Measurements from ENCODE around the gene C2orf76. TPM values are rescaled to one million over a fixed set of nuclear protein-coding genes. Genes with fewer than 3 reads are reported as not detected.

C2orf76 gene
- total and polyA plus RNA-seq, 2 experiments from 2014 or later: 16.6 to 17.6 TPM

- no peaks in the 10 kb centered on the region for H3K9me3 ChIP-seq (ENCODE audit: low read depth)
- no peaks in the 10 kb centered on the region for H3K36me3 ChIP-seq (replicated peaks; ENCODE audit: insufficient read depth, low read depth)
- DNase-seq (ENCODE audit: low spot score): peak; percentile 34
- peak overlapping the region; percentile 42 for H3K4me2 ChIP-seq
- H3K4me1 ChIP-seq (ENCODE audit: insufficient read depth): peaks cover 5% of the 10 kb centered on the region
- no peaks in the 10 kb centered on the region for H4K20me1 ChIP-seq (ENCODE audit: insufficient read depth, poor library complexity, severe bottlenecking)
- WGBS (ENCODE audit: low lambda C conversion rate, missing lambda C conversion rate): 72% methylated on average over 9 of the region's 9 CpGs
- TF ChIP-seq EZH2phosphoT487 (IDR thresholded peaks at IDR 0.05; ENCODE audit: low read depth, severe bottlenecking, unreplicated experiment) (no peak), EZH2 (IDR thresholded peaks at IDR 0.05; ENCODE audit: borderline replicate concordance) (no peak), CTCF (IDR thresholded peaks at IDR 0.05; ENCODE audit: poor library complexity) (peak; percentile 32)
- H3K9me2 ChIP-seq (replicated peaks; ENCODE audit: insufficient read depth): no peaks in the 10 kb centered on the region
- no peaks in the 10 kb centered on the region for H3K27me3 ChIP-seq
- H2AFZ ChIP-seq: peak overlapping the region; percentile 5
- no peak overlapping the region for H3K4me3 ChIP-seq
- no peaks in the 10 kb centered on the region for H3K79me2 ChIP-seq
- peak overlapping the region; percentile 38 for H3K27ac ChIP-seq
Measured at GRCh38 chr2:119387381-119388129, 20.9 kb upstream of the C2orf76 start.

- WGBS (ENCODE audit: low lambda C conversion rate, missing lambda C conversion rate): 95% methylated on average over 3 of the region's 3 CpGs
- TF ChIP-seq EZH2 (IDR thresholded peaks at IDR 0.05; ENCODE audit: borderline replicate concordance): no peak
- TF ChIP-seq EZH2phosphoT487 (IDR thresholded peaks at IDR 0.05; ENCODE audit: low read depth, severe bottlenecking, unreplicated experiment): no peak
- Histone ChIP-seq H2AFZ (no peak overlapping the region), H3K9me2 (replicated peaks; ENCODE audit: insufficient read depth) (no peaks in the 10 kb centered on the region), H3K9me3 (ENCODE audit: low read depth) (no peaks in the 10 kb centered on the region), H3K27me3 (no peaks in the 10 kb centered on the region), H3K4me2 (no peak overlapping the region), H3K4me3 (no peak overlapping the region), H3K4me1 (ENCODE audit: insufficient read depth) (peaks cover 5% of the 10 kb centered on the region), H3K79me2 (no peaks in the 10 kb centered on the region), H3K36me3 (replicated peaks; ENCODE audit: insufficient read depth, low read depth) (no peaks in the 10 kb centered on the region), H3K27ac (no peak overlapping the region), H4K20me1 (ENCODE audit: insufficient read depth, poor library complexity, severe bottlenecking) (no peaks in the 10 kb centered on the region)
- no peak for DNase-seq (ENCODE audit: low spot score)
Measured at GRCh38 chr2:119385466-119385865, 18.8 kb upstream of the C2orf76 start.

- no peak overlapping the region for H3K4me2 ChIP-seq
- no peak overlapping the region for H3K4me3 ChIP-seq
- no peaks in the 10 kb centered on the region for H3K27me3 ChIP-seq
- no peaks in the 10 kb centered on the region for H3K79me2 ChIP-seq
- no peaks in the 10 kb centered on the region for H3K9me3 ChIP-seq (ENCODE audit: low read depth)
- no peak overlapping the region for H3K27ac ChIP-seq
- no peak for TF ChIP-seq EZH2phosphoT487 (IDR thresholded peaks at IDR 0.05; ENCODE audit: low read depth, severe bottlenecking, unreplicated experiment)
- TF ChIP-seq CTCF (IDR thresholded peaks at IDR 0.05; ENCODE audit: poor library complexity): no peak
- TF ChIP-seq EZH2 (IDR thresholded peaks at IDR 0.05; ENCODE audit: borderline replicate concordance): no peak
- no peak overlapping the region for H2AFZ ChIP-seq
- no peaks in the 10 kb centered on the region for H4K20me1 ChIP-seq (ENCODE audit: insufficient read depth, poor library complexity, severe bottlenecking)
- no peaks in the 10 kb centered on the region for H3K9me2 ChIP-seq (replicated peaks; ENCODE audit: insufficient read depth)
- no peak for DNase-seq (ENCODE audit: low spot score)
- H3K4me1 ChIP-seq (ENCODE audit: insufficient read depth): peaks cover 5% of the 10 kb centered on the region
- 95% methylated on average over 4 of the region's 4 CpGs for WGBS (ENCODE audit: low lambda C conversion rate, missing lambda C conversion rate)
- H3K36me3 ChIP-seq (replicated peaks; ENCODE audit: insufficient read depth, low read depth): no peaks in the 10 kb centered on the region
Measured at GRCh38 chr2:119384971-119385370, 18.3 kb upstream of the C2orf76 start.

GRCh38 chr2:119383410-119384140 lies 16.9 kb upstream of the C2orf76 start:
- no peak overlapping the region for H2AFZ ChIP-seq
- no peaks in the 10 kb centered on the region for H3K79me2 ChIP-seq
- H3K4me1 ChIP-seq (ENCODE audit: insufficient read depth): no peaks in the 10 kb centered on the region
- H3K4me2 ChIP-seq: no peak overlapping the region
- 74% methylated on average over 6 of the region's 6 CpGs for WGBS (ENCODE audit: low lambda C conversion rate, missing lambda C conversion rate)
- DNase-seq (ENCODE audit: low spot score): peak; percentile 33
- H3K27ac ChIP-seq: no peak overlapping the region
- H3K9me3 ChIP-seq (ENCODE audit: low read depth): no peaks in the 10 kb centered on the region
- TF ChIP-seq CTCF (IDR thresholded peaks at IDR 0.05; ENCODE audit: poor library complexity): no peak
- TF ChIP-seq EZH2phosphoT487 (IDR thresholded peaks at IDR 0.05; ENCODE audit: low read depth, severe bottlenecking, unreplicated experiment): no peak
- TF ChIP-seq EZH2 (IDR thresholded peaks at IDR 0.05; ENCODE audit: borderline replicate concordance): no peak
- no peaks in the 10 kb centered on the region for H4K20me1 ChIP-seq (ENCODE audit: insufficient read depth, poor library complexity, severe bottlenecking)
- H3K36me3 ChIP-seq (replicated peaks; ENCODE audit: insufficient read depth, low read depth): no peaks in the 10 kb centered on the region
- H3K9me2 ChIP-seq (replicated peaks; ENCODE audit: insufficient read depth): no peaks in the 10 kb centered on the region
- no peaks in the 10 kb centered on the region for H3K27me3 ChIP-seq
- H3K4me3 ChIP-seq: no peak overlapping the region

Data from hepatocyte (in vitro differentiated cells).